HepG2 (cell line): Measurements from ENCODE around the gene CRIP1. TPM values are rescaled to one million over a fixed set of nuclear protein-coding genes. Genes with fewer than 3 reads are reported as not detected.

ENCODE experiments used
- CBX5 ChIP-seq: sonication (generic); formaldehyde crosslinking; IDR thresholded peaks from 2 replicates; pipeline ENCODE4 v1.4.0; 2020; ENCODE audit warnings: missing genetic modification reagents, borderline replicate concordance
- CEBPG ChIP-seq: IDR thresholded peaks from 2 replicates; pipeline ENCODE4 v1.6.1; 2016
- CHCHD3 ChIP-seq: sonication (generic); formaldehyde crosslinking; IDR thresholded peaks from 2 replicates; pipeline ENCODE4 v1.8.0; 2022; ENCODE audit warnings: mild to moderate bottlenecking, missing genetic modification reagents, moderate library complexity
- HOXD1 ChIP-seq: sonication (generic); formaldehyde crosslinking; IDR thresholded peaks from 2 replicates; pipeline ENCODE4 v1.5.0; 2020; ENCODE audit warnings: missing genetic modification reagents
- JUNB ChIP-seq: sonication (generic); formaldehyde crosslinking; IDR thresholded peaks from 2 replicates; pipeline ENCODE4 v1.8.0; 2022; ENCODE audit warnings: missing genetic modification reagents, mild to moderate bottlenecking, borderline replicate concordance
- KIAA2018 ChIP-seq: sonication (generic); formaldehyde crosslinking; IDR thresholded peaks from 2 replicates; pipeline ENCODE4 v1.5.0; 2020; ENCODE audit warnings: mild to moderate bottlenecking, missing genetic modification reagents, borderline replicate concordance
- REL ChIP-seq: sonication (generic); formaldehyde crosslinking; conservative IDR thresholded peaks from 2 replicates; pipeline ENCODE4 v1.8.0; 2022; ENCODE audit warnings: mild to moderate bottlenecking, missing genetic modification reagents, moderate library complexity
- RORA ChIP-seq: sonication (generic); formaldehyde crosslinking; IDR thresholded peaks from 2 replicates; pipeline ENCODE4 v1.5.0; 2020; ENCODE audit warnings: mild to moderate bottlenecking, missing genetic modification reagents, moderate library complexity
- SETDB1 ChIP-seq: sonication (generic); formaldehyde crosslinking; IDR thresholded peaks from 2 replicates; pipeline ENCODE4 v1.5.1; 2020; ENCODE audit warnings: missing genetic modification reagents, mild to moderate bottlenecking, borderline replicate concordance
- TCF7L2 ChIP-seq: IDR thresholded peaks from 2 replicates; pipeline ENCODE4 v1.6.1; 2011; ENCODE audit warnings: mild to moderate bottlenecking, low read depth, low read length, moderate library complexity
- XBP1 ChIP-seq: sonication (generic); formaldehyde crosslinking; IDR thresholded peaks from 2 replicates; pipeline ENCODE4 v1.5.0; 2020; ENCODE audit warnings: missing genetic modification reagents
- ZBTB34 ChIP-seq: sonication (generic); formaldehyde crosslinking; IDR thresholded peaks from 2 replicates; pipeline ENCODE4 v1.8.0; 2022; ENCODE audit warnings: mild to moderate bottlenecking, missing genetic modification reagents
- ZNF263 ChIP-seq: sonication (generic); formaldehyde crosslinking; IDR thresholded peaks from 2 replicates; pipeline ENCODE4 v1.4.0; 2020; ENCODE audit warnings: missing genetic modification reagents
- ZNF557 ChIP-seq: sonication (generic); formaldehyde crosslinking; IDR thresholded peaks from 2 replicates; pipeline ENCODE4 v1.4.0; 2020; ENCODE audit warnings: missing genetic modification reagents
- ZNF747 ChIP-seq: sonication (generic); formaldehyde crosslinking; IDR thresholded peaks from 2 replicates; pipeline ENCODE4 v1.8.1; 2023; ENCODE audit warnings: missing genetic modification reagents, mild to moderate bottlenecking, borderline replicate concordance
- polyA plus RNA-seq, 8 experiments: library from polyadenylated mRNA; depleted of rRNA in 3 of 8; stranded (reverse) in 7 of 8; unstranded in 1 of 8; fragments of >200 nt; fragmentation: Illumina TruSeq in 4 of 8; extraction: Trizol in 4 of 8; gene quantifications; 2 replicates each; pipeline versions ENCODE4 v1.2.1 to v1.2.3, GENCODE V29; 2011 to 2016; ENCODE audit warnings: low read depth in 4 of 8, missing spikeins in 1 of 8, mixed read lengths in 1 of 8; ENCODE audit not compliant: insufficient read depth in 1 of 8
- total RNA-seq, 5 experiments: library from RNA; depleted of rRNA; stranded (reverse); fragments of >200 nt; fragmentation: Illumina TruSeq; extraction: Trizol; gene quantifications; 2 replicates each; pipeline ENCODE4 v1.2.3, GENCODE V29; 2016; ENCODE audit warnings: low read depth in 1 of 5

The CRIP1 gene
- total and polyA plus RNA-seq, 2 of the 13 experiments (the other 11 are each of a cell fraction or from before 2014, with no cell fraction given): 53.9 to 59.5 TPM

GRCh38 chr14:105480807-105481801, 5.6 kb upstream of the CRIP1 start (continued):
- TF ChIP-seq KIAA2018 (no peak), JUNB (CRISPR knock-in tag) (no peak), ZNF747 (CRISPR knock-in tag) (0 out of 2 replicates have a peak, but pooled peaks have one; percentile 43), CBX5 (CRISPR knock-in tag) (peak; percentile 84), RORA (no peak), CHCHD3 (CRISPR knock-in tag) (no peak), ZNF263 (CRISPR knock-in tag) (no peak), TCF7L2 (no peak), HOXD1 (no peak), ZBTB34 (CRISPR knock-in tag) (peak; percentile 39; the same call in 1 of the 2 replicates), ZNF557 (CRISPR knock-in tag) (no peak), CEBPG (peak; percentile 14; the same call in 1 of the 2 replicates), XBP1 (CRISPR knock-in tag) (no peak), SETDB1 (CRISPR knock-in tag) (no peak), REL (CRISPR knock-in tag) (0 out of 2 replicates have a peak, but pooled peaks have one; percentile 29)
